Measurements from ENCODE around the gene FNIP2. TPM values are rescaled to one million over a fixed set of nuclear protein-coding genes. Genes with fewer than 3 reads are reported as not detected.

The FNIP2 gene
- total and polyA plus RNA-seq, 10 donors = 2.4 to 59.1 (median 36.7) TPM

DNA sequence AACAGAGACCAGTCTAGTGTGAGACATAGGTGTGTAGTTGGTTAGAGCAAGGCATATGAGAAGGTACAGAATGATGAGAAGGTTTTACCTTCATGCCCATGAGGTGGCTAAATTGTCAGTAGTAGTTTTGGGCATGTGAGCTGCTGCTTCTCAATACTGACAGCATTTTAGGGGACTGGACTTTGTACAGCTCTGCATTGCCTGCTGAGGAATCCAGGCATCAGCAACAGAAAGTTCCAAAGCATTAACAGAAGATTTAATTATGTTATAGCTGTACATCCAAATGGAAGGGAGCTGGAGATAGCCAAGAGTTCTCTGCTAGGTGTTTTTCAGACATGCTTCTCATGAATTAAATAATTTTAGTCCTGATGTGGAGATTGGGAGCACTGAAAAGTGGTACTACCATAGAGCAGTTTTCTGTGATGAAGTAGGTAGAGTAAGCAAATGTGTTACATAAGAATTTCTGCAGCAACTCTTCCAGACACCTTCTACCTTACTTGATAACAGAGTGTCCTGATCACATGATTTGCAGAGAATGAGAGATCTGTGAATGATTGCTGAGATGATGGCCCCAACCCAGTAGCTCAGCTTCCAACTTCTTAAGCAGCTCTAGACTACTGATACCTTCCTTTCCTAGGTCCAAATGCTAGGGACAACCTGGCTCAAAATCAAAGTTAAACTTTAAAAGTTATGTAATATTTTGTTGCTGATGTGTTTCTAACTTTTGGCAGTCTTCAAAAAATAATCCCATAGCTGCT lies 30.4 kb downstream of the FNIP2 start:
- Histone ChIP-seq H3K36me3 (no peaks in the 10 kb centered on the region), H3K27ac (no peak overlapping the region), H3K9me3 (no peaks in the 10 kb centered on the region), H3K4me1 (peaks cover 0 to 13% (median 0%) of the 10 kb centered on the region in 6 donors), H3K4me3 (no peak overlapping the region), H3K27me3 (replicated peaks in 1 of 7) (peaks cover 0 to 60% (median 0%) of the 10 kb centered on the region in 7 donors)
- DNase-seq = no peak
- TF ChIP-seq, protein P1, sequence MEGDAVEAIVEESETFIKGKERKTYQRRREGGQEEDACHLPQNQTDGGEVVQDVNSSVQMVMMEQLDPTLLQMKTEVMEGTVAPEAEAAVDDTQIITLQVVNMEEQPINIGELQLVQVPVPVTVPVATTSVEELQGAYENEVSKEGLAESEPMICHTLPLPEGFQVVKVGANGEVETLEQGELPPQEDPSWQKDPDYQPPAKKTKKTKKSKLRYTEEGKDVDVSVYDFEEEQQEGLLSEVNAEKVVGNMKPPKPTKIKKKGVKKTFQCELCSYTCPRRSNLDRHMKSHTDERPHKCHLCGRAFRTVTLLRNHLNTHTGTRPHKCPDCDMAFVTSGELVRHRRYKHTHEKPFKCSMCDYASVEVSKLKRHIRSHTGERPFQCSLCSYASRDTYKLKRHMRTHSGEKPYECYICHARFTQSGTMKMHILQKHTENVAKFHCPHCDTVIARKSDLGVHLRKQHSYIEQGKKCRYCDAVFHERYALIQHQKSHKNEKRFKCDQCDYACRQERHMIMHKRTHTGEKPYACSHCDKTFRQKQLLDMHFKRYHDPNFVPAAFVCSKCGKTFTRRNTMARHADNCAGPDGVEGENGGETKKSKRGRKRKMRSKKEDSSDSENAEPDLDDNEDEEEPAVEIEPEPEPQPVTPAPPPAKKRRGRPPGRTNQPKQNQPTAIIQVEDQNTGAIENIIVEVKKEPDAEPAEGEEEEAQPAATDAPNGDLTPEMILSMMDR (IDR thresholded peaks at IDR 0.05 in 8 of 11, conservative IDR thresholded peaks at IDR 0.05 in 3 of 11) = no peak
- TF ChIP-seq POLR2A (IDR thresholded peaks at IDR 0.05) = no peak
- no peak for TF ChIP-seq POLR2AphosphoS5 (IDR thresholded peaks at IDR 0.05)
- intact Hi-C loops (cut with DNase I; ENCODE audit: low total_unique reads) = no loop called here

DNA sequence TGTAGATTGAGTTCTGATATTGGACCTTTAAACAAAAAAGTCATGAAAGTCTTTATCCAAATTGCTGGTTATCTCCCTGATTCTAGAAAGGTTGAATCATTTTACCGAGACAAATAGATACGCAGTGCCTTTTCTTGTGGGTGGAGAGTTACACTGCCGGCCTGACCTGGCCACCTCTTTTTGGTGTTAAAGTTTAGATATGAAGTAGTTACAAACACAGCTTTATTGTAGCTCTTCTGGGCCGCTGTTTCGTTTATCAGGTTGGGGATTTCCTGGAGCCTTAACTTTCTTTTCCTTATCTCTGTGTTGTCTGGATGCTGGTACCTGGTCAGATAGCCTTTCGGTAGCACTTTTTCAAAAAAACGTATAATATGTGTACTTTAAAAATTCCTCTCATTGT lies 31.0 kb downstream of the FNIP2 start:
- Histone ChIP-seq H3K27me3 (replicated peaks in 1 of 7) (peaks cover 0 to 65% (median 0%) of the 10 kb centered on the region in 7 donors), H3K36me3 (no peaks in the 10 kb centered on the region), H3K4me1 (peaks cover 0 to 13% (median 0%) of the 10 kb centered on the region in 6 donors), H3K4me3 (no peak overlapping the region), H3K9me3 (no peaks in the 10 kb centered on the region), H3K27ac (no peak overlapping the region)
- intact Hi-C loops (cut with DNase I; ENCODE audit: low total_unique reads) = no loop called here
- no peak for TF ChIP-seq POLR2A (IDR thresholded peaks at IDR 0.05)
- TF ChIP-seq, protein P1 (IDR thresholded peaks at IDR 0.05 in 8 of 11, conservative IDR thresholded peaks at IDR 0.05 in 3 of 11) = no peak
- no peak for TF ChIP-seq POLR2AphosphoS5 (IDR thresholded peaks at IDR 0.05)
- DNase-seq = no peak
- 70 to 82% (median 75%) methylated on average over 7 of the region's 7 CpGs for WGBS, 5 donors

DNA sequence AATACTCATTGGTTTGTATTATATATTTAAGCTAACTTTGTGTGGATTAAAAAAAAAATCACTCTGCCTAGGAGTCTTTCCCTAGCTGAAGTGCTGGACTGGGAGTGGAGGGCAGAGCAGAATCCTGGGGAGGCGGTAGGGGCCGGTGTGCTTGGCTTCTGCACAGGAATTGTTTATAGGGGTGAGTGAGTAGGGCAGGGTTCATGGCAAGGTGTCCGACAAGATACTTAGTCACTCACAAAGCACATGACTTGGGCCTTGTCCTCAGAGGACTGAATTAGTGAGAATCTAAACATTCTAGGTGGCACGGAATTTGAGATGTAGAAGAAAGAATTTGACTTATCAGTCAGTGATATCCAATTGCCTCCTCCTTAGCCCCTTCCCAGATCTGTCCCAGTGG lies 32.2 kb downstream of the FNIP2 start:
- no peak for DNase-seq
- Histone ChIP-seq H3K4me3 (no peak overlapping the region), H3K4me1 (peaks cover 0 to 21% (median 0%) of the 10 kb centered on the region in 6 donors), H3K27ac (no peak overlapping the region), H3K9me3 (no peaks in the 10 kb centered on the region), H3K36me3 (no peaks in the 10 kb centered on the region), H3K27me3 (replicated peaks in 1 of 7) (peaks cover 0 to 66% (median 0%) of the 10 kb centered on the region in 7 donors)
- 80 to 92% (median 91%) methylated on average over 4 of the region's 4 CpGs for WGBS, 5 donors
- intact Hi-C loops (cut with DNase I; ENCODE audit: low total_unique reads) = no loop called here
- TF ChIP-seq, protein P1 (IDR thresholded peaks at IDR 0.05 in 8 of 11, conservative IDR thresholded peaks at IDR 0.05 in 3 of 11) = no peak
- TF ChIP-seq POLR2AphosphoS5 (IDR thresholded peaks at IDR 0.05) (no peak), POLR2A (IDR thresholded peaks at IDR 0.05) (no peak)

DNA sequence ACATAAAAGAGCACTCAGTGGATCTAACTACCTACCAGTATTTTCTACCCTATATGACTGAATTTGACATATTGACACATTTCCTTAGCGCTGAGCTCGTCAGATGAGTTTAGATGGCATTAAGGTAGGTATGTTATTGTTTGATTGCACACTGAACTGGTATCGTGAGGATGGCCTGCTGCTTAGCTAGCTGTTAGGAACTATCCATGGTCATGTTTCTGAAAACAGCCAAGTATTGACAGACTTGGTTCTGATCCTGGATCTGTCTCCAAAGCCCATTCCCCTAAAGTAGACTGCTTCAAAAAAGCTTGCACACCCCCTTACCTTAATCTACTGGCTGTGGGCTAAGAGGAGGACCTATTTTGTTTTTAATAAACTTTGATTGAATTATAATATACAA lies 32.9 kb downstream of the FNIP2 start:
- intact Hi-C loops (cut with DNase I; ENCODE audit: low total_unique reads) = no loop called here
- DNase-seq = no peak
- no peak for TF ChIP-seq POLR2A (IDR thresholded peaks at IDR 0.05)
- TF ChIP-seq, protein P1 (IDR thresholded peaks at IDR 0.05 in 8 of 11, conservative IDR thresholded peaks at IDR 0.05 in 3 of 11) = no peak
- no peak for TF ChIP-seq POLR2AphosphoS5 (IDR thresholded peaks at IDR 0.05)
- no peak overlapping the region for H3K4me3 ChIP-seq
- no peaks in the 10 kb centered on the region for H3K9me3 ChIP-seq
- no peak overlapping the region for H3K27ac ChIP-seq
- 87 to 97% (median 92%) methylated on average over 3 of the region's 3 CpGs for WGBS, 5 donors
- H3K36me3 ChIP-seq = no peaks in the 10 kb centered on the region
- peaks cover 0 to 27% (median 0%) of the 10 kb centered on the region in 6 donors for H3K4me1 ChIP-seq
- H3K27me3 ChIP-seq (replicated peaks in 1 of 7) = peaks cover 0 to 68% (median 0%) of the 10 kb centered on the region in 7 donors
